Measurements from ENCODE around the gene SND1.

DNA sequence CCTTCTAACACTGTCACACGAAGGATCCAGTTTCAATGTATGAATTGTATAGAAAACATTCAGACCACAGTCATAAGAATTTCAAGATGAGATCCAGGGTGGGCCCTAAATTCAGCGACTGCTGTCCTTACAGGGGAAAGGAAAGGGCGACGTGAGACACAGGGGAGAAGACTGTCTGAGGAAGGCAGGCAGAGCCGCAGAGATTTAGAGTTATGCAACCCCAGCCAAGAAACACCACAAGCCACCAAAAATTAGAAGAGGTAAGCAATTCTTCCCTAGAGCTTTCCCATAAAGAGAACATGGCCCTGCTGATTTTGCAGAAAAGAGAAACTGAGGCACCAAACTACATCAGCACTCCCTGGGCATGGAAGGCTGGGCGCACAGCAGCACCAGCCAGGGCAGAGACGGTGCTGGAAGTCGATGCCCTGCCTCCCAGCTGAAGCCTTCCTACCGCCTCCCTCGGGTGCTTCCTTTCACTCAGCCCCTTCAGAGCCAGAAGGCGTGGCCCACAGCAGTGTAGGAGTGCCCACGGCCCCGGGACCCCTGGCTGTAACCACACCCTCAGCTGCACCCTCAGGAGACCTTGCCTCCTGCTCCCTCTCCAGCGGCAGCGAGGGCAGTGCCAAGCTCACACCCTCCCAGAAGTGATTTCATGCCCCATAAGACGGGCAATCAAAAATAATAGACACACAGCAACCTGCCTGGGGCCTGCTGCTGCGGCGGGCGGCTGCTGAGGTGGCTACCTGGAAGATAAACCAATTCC lies 460.2 kb downstream of the SND1 start:
- no peak for TF ChIP-seq EZH2 (IDR thresholded peaks at IDR 0.05; ENCODE audit: low read length, unreplicated experiment)
- TF ChIP-seq, protein P1, sequence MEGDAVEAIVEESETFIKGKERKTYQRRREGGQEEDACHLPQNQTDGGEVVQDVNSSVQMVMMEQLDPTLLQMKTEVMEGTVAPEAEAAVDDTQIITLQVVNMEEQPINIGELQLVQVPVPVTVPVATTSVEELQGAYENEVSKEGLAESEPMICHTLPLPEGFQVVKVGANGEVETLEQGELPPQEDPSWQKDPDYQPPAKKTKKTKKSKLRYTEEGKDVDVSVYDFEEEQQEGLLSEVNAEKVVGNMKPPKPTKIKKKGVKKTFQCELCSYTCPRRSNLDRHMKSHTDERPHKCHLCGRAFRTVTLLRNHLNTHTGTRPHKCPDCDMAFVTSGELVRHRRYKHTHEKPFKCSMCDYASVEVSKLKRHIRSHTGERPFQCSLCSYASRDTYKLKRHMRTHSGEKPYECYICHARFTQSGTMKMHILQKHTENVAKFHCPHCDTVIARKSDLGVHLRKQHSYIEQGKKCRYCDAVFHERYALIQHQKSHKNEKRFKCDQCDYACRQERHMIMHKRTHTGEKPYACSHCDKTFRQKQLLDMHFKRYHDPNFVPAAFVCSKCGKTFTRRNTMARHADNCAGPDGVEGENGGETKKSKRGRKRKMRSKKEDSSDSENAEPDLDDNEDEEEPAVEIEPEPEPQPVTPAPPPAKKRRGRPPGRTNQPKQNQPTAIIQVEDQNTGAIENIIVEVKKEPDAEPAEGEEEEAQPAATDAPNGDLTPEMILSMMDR (conservative IDR thresholded peaks at IDR 0.05; ENCODE audit: low read depth, low read length): no peak

Measured in PC-3 (cell line).